ENCODE results near the gene IL15.
"Not testable (repeated sequence)": the region's sequence is repeated elsewhere in the genome, so short reads cannot be mapped to it uniquely, and the experiment has no call there.

IL15 gene

DNA sequence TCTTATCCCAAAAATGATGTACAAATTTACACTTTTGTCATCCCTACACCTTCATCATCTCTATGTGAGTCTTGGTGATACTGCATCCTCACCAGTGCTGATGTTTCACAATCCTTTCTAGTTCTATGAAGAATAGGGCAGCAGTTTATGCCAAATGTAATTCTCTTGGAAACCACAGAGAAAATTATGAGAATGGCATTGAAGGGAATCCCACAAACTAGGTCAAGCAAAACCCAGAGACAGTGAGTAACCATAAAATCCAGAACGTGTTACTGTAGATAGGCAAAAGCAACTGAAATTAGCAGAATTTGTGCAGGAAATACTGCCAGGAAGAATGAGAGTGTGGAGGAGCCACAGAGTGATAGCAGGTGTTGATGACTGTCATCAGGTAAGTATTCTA, 24.5 kb downstream of the IL15 start:
- Mint-ChIP-seq H3K4me1 (ENCODE audit: low read depth) (peaks cover 10% of the 10 kb centered on the region), H3K36me3 (ENCODE audit: low read depth) (no peaks in the 10 kb centered on the region), H3K4me3 (no peak overlapping the region), H3K27ac (no peak overlapping the region), H3K27me3 (ENCODE audit: low read depth) (peaks cover 3% of the 10 kb centered on the region), H3K9me3 (no peaks in the 10 kb centered on the region)

DNA sequence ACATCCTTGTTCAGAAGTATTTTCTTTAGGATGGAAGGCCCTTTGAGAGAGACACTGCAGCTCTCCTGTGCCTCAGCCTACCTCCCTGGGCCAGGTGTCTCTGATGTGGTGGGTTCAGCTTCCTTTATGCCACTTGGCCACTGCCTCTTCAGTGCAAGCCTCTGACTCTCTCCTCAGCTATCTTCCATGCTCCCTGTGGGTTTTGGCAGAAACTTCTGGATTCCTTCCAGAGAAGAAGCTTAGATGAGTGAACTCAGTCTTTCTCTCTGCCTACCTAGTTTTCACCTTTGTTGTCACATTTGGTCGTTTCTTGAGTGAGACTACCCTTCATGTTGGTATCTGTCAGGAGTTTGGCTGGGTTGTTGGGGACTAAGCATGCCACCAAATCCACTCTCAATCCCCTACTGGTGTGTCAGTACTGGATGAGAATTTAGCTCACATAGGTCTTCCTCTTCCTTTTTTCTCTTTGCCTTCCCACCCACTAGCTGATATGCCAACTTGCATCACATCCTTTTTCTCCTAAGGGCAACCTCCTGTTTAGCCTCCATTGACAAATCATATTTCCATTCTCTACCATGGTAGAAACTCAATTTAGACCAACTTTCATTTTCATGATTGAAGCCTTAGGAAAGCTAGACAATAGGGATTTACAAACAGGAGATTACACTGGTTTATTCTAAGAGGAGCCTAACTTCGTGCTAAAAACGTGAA, 32.0 kb downstream of the IL15 start:
- no peaks in the 10 kb centered on the region for H3K36me3 Mint-ChIP-seq (ENCODE audit: low read depth)
- H3K27me3 Mint-ChIP-seq (ENCODE audit: low read depth): peaks cover 2% of the 10 kb centered on the region
- H3K4me1 Mint-ChIP-seq (ENCODE audit: low read depth): no peaks in the 10 kb centered on the region
- H3K27ac Mint-ChIP-seq: no peak overlapping the region
- H3K4me3 Mint-ChIP-seq: no peak overlapping the region
- H3K9me3 Mint-ChIP-seq: no peaks in the 10 kb centered on the region

DNA sequence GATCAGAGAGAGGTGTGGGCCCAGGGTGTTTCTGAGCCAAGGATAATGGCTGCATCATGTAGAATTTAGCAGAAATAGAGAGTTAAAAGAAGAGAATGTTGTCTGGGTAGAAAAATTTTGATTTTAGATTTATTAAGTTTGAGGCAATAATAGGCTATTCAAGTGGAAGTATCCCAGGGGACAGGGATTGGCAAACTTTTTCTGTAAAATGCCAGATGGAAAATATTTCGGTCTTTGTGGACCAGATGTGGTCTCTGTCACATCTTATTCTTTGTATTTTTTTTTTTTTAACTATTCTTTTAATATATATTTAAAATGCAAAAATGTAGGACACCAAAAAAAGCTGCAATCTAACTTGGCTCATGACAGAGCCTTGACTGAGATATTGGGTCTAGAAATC, 33.1 kb downstream of the IL15 start:
- no peak overlapping the region for H3K27ac Mint-ChIP-seq
- no peaks in the 10 kb centered on the region for H3K9me3 Mint-ChIP-seq
- H3K27me3 Mint-ChIP-seq (ENCODE audit: low read depth): no peaks in the 10 kb centered on the region
- H3K4me3 Mint-ChIP-seq: no peak overlapping the region
- no peaks in the 10 kb centered on the region for H3K4me1 Mint-ChIP-seq (ENCODE audit: low read depth)
- no peaks in the 10 kb centered on the region for H3K36me3 Mint-ChIP-seq (ENCODE audit: low read depth)

DNA sequence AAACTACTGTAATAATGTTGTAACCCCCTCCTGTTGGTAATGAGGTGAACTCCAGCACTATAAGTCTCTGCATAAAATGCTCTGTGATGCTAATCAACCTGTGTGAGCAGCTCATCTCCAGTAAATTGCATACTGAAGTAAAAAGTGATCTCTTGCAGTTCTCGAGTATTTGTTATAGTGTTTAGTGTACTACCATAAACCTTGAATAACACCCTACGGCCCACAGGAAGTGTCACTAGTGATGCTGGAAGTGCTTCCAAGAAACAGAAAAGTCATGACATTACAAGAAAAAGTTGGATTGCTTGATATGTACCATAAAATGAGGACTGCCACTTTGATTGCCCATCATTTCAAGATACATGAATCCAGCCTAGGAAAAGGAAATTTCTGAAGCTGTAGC, 39.0 kb downstream of the IL15 start:
- Mint-ChIP-seq H3K4me3 (no peak overlapping the region), H3K36me3 (ENCODE audit: low read depth) (no peaks in the 10 kb centered on the region), H3K27me3 (ENCODE audit: low read depth) (no peaks in the 10 kb centered on the region), H3K4me1 (ENCODE audit: low read depth) (no peaks in the 10 kb centered on the region), H3K9me3 (no peaks in the 10 kb centered on the region), H3K27ac (no peak overlapping the region)

DNA sequence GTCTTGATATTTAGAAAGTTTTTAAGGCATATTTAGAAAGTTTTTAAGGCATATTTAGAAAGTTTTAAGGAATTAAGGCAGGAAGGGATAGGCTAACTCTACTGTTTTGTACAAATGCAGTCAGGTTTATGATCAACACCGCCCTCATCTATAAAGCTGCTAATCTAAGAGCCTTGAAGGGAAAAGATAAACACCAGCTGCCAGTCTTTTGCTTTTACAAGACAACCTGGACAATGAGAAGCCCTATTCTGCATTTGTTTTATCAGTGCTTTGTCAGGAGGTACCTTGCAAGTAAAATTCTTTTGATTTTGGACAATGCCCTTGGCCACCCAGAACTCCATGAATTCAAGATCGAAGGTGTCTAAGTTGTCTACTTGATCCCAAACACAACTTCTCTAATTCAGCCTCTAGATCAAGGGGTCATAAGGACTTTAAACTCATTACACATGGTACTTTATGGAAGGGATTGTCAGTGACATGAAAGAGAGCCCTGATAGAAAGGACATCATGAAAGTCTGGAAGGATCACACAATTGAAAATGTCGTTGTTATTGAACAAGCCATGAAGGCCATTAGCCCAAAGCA, 39.8 kb downstream of the IL15 start:
- H3K36me3 Mint-ChIP-seq (ENCODE audit: low read depth): no peaks in the 10 kb centered on the region
- no peaks in the 10 kb centered on the region for H3K4me1 Mint-ChIP-seq (ENCODE audit: low read depth)
- H3K27me3 Mint-ChIP-seq (ENCODE audit: low read depth): no peaks in the 10 kb centered on the region
- H3K27ac Mint-ChIP-seq: no peak overlapping the region
- H3K9me3 Mint-ChIP-seq: no peaks in the 10 kb centered on the region
- H3K4me3 Mint-ChIP-seq: no peak overlapping the region

DNA sequence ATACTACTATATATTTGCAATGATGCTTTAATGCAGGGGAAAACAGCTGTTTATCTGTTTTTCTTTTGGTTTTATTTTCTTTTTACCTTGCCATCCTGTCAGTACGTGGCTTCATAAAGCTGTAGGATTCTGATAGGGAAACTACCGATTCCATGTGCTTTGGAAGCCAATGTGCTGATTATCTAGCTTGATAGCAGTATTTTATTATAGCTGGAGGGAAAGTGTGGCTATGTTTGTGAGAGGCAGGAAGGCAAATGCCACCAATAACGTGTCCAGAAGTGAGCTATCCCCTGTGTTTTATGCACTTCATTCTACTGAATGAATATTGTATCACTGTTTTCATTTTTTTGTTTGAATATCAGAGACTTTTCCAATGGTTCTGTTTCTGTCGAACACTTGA, 43.7 kb downstream of the IL15 start:
- H3K4me3 Mint-ChIP-seq: no peak overlapping the region
- no peak overlapping the region for H3K27ac Mint-ChIP-seq
- H3K27me3 Mint-ChIP-seq (ENCODE audit: low read depth): no peaks in the 10 kb centered on the region
- H3K9me3 Mint-ChIP-seq: no peaks in the 10 kb centered on the region
- no peaks in the 10 kb centered on the region for H3K36me3 Mint-ChIP-seq (ENCODE audit: low read depth)
- no peaks in the 10 kb centered on the region for H3K4me1 Mint-ChIP-seq (ENCODE audit: low read depth)

DNA sequence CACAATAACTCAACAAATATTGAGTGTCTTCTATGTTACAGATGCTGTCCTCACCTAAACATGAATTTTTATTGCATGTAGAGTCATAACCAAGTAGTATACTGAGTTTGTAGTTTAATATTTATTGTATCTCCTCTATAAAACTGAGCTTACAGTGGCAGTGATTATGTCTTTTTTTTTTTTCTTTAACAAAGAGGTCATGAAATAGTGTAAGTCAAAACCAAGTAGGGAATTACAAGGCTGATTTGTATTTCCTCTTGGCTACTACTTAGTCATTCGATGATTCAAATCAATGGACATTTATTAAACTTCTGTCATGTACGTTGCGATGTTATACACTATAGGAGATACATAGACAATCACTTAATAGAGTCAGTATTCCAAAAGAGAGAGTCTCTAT, 48.4 kb downstream of the IL15 start:
- no peaks in the 10 kb centered on the region for H3K9me3 Mint-ChIP-seq
- no peaks in the 10 kb centered on the region for H3K36me3 Mint-ChIP-seq (ENCODE audit: low read depth)
- no peak overlapping the region for H3K4me3 Mint-ChIP-seq
- no peaks in the 10 kb centered on the region for H3K27me3 Mint-ChIP-seq (ENCODE audit: low read depth)
- no peak overlapping the region for H3K27ac Mint-ChIP-seq
- H3K4me1 Mint-ChIP-seq (ENCODE audit: low read depth): no peaks in the 10 kb centered on the region

DNA sequence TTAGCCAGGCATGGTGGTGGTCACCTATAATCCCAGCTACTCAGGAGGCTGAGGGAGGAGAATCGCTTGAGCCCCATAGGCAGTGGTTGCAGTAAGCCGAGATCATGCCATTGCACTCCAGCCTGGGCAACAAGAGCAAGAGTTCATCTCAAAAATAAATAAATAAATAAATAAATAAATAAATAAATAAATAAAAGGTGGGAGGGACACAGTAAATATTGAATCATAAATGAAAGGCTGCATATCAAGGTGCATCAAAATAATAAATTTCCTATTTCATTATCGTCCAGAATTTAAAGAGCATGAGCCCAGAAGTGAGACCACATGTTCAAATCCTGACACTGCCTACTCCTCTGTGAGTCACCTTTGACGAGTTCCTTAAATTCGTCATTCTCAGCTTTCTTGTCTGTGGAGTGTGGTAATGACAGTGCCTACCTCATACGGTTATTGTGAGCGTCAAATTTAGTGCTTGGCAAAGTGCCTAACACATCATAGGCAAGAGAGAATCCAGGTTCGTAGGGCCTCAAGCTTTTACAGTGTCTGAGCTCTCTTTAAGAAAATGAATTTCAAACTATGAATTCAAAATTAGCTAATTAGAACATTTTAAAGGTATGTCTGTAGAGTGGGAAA, 49.9 kb downstream of the IL15 start:
- H3K36me3 Mint-ChIP-seq (ENCODE audit: low read depth): no peaks in the 10 kb centered on the region
- no peaks in the 10 kb centered on the region for H3K9me3 Mint-ChIP-seq
- no peak overlapping the region for H3K27ac Mint-ChIP-seq
- H3K4me1 Mint-ChIP-seq (ENCODE audit: low read depth): no peaks in the 10 kb centered on the region
- no peaks in the 10 kb centered on the region for H3K27me3 Mint-ChIP-seq (ENCODE audit: low read depth)
- H3K4me3 Mint-ChIP-seq: no peak overlapping the region

DNA sequence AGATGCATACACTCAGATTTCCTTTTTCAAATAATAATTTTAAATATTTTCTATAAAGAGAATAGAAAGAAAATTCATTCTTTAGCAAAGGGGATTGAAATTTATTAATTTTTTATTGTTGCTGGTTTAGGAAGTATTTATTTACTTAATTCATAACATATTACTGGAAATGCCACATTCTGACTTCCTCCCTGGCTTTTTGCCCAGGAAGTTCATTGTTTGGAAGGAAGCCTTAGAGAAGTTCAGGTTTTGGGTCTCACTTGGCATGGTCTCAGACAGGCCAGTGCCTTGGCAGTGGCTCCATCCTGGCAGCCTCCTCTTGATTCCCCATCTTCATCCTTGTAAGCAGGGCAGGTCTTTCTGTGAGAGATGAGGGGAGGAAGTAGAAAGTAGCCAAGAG, 50.5 kb downstream of the IL15 start:
- H3K4me1 Mint-ChIP-seq (ENCODE audit: low read depth): no peaks in the 10 kb centered on the region

DNA sequence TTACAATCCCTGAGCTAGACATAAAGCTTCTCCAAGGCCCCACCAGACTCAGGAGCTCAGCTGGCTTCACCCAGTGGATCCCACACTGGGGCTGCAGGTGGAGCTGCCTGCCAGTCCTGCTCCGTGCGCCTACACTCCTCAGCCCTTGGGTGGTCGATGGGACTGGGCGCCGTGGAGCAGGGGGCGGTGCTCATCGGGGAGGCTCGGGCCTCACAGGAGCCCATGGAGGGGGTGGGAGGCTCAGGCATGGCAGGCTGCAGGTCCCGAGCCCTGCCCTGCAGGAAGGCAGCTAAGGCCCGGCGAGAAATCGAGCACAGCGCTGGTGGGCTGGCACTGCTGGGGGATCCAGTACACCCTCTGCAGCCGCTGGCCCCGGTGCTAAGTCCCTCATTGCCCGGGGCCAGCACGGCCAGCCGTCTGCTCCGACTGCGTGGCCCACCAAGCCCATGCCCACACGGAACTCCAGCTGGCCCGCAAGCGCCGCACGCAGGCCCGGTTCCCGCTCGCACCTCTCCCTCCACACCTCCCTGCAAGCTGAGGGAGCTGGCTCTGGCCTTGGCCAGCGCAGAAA, 53.4 kb downstream of the IL15 start:
- H3K9me3 Mint-ChIP-seq; H3K36me3 Mint-ChIP-seq (ENCODE audit: low read depth); H3K27me3 Mint-ChIP-seq (ENCODE audit: low read depth); H3K4me1 Mint-ChIP-seq (ENCODE audit: low read depth); H3K27ac Mint-ChIP-seq; H3K4me3 Mint-ChIP-seq: not testable (repeated sequence)

More for the DNA sequence above, 50.5 kb downstream of the IL15 start:
- no peak overlapping the region for H3K4me3 Mint-ChIP-seq
- no peaks in the 10 kb centered on the region for H3K36me3 Mint-ChIP-seq (ENCODE audit: low read depth)
- H3K9me3 Mint-ChIP-seq: no peaks in the 10 kb centered on the region
- no peaks in the 10 kb centered on the region for H3K27me3 Mint-ChIP-seq (ENCODE audit: low read depth)
- no peak overlapping the region for H3K27ac Mint-ChIP-seq

DNA sequence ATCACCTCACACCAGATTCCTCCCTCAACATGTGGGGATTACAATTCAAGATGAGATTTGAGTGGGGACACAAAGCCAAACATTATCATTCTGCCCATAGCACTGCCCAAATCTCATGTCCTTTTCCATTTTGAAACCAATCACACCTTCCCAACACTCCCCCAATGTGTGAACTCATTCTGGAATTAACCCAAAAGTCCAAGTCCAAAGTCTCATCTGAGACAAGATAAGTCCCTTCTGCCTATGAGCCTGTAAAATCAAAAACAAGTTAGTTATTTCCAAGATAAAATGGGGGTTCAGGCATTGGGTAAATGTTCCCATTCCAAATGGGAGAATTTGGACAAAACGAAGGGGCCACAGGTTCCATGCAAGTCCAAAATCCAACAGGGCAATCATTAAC, 54.9 kb downstream of the IL15 start:
- H3K36me3 Mint-ChIP-seq (ENCODE audit: low read depth); H3K9me3 Mint-ChIP-seq; H3K4me3 Mint-ChIP-seq; H3K4me1 Mint-ChIP-seq (ENCODE audit: low read depth); H3K27ac Mint-ChIP-seq; H3K27me3 Mint-ChIP-seq (ENCODE audit: low read depth): not testable (repeated sequence)

DNA sequence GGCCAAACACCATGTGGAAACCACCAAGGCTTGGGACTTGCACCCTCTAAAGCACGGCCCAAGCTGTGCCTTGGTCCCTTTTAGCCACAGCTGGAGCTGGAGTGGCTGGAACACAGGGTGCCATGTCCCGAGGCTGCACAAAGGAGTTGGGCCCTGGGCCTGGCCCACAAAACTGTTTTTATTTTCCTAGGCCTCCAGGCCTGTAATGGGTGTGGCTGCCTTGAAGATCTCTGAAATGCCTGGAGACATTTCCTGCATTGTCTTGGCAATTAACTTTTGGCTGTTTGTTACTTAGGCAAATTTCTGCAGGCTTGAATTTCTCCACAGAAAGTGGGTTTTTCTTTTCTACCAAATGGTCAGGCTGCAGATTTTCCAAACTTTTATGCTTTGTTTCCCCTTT, 55.7 kb downstream of the IL15 start:
- Mint-ChIP-seq H3K9me3 (no peaks in the 10 kb centered on the region), H3K36me3 (ENCODE audit: low read depth) (no peaks in the 10 kb centered on the region), H3K4me1 (ENCODE audit: low read depth) (no peaks in the 10 kb centered on the region), H3K27ac (no peak overlapping the region), H3K4me3 (no peak overlapping the region), H3K27me3 (ENCODE audit: low read depth) (no peaks in the 10 kb centered on the region)

DNA sequence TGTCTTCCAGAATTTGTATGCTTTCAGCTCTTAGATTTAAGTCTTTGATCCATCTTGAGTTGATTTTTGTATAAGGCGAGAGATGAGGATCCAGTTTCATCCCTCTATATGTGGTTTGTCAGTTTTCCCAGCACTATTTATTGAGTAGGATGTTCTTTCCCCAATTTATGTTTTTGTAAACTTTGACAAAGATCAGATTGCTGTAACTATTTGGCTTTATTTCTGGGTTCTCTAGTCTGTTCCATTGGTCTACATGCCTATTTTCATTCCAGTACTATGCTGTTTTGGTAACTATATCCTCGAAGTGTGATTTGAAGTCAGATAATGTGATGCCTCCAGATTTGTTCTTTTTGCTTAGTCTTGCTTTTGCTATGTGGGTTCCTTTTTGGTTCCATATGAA, 60.7 kb downstream of the IL15 start:
- Mint-ChIP-seq H3K4me3 (no peak overlapping the region), H3K4me1 (ENCODE audit: low read depth) (no peaks in the 10 kb centered on the region), H3K27me3 (ENCODE audit: low read depth) (peaks cover 4% of the 10 kb centered on the region), H3K36me3 (ENCODE audit: low read depth) (no peaks in the 10 kb centered on the region), H3K9me3 (no peaks in the 10 kb centered on the region), H3K27ac (no peak overlapping the region)

DNA sequence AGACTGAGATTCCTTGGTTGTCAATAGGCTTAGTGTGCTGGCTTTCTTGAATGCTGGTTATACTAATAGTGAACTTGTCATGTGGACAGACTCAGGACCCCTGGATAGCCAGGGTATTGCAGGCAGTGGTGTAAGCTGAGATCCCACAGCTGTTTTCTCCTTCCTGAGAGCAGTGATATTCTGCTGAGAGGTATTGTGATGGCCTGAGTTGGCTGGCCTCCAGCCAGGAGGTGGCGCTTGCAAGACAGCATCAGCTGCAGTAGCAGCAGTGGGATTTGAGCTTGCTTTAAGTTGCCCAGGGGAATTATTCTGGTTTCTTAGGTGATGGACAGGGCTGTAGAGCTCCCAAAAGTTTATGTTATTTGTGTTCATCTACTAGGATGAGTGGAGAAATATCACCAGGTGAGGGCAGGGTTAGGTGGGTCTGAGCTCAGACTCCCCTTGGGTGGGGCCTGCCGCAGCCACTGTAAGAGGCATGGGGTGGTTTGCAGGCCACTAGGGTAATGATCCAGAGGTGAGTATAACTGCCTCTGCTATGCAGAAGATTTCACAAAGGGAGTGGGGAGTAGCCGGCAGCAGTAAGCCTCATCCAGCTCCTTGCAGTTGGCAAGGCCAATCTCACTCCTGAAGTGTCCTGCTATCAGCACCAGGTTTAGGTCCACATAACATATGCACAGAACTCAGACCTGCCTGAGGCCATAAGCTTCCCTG, 66.2 kb downstream of the IL15 start:
- Mint-ChIP-seq H3K9me3 (no peaks in the 10 kb centered on the region), H3K27ac (no peak overlapping the region), H3K4me3 (no peak overlapping the region), H3K27me3 (ENCODE audit: low read depth) (peaks cover 4% of the 10 kb centered on the region), H3K36me3 (ENCODE audit: low read depth) (no peaks in the 10 kb centered on the region), H3K4me1 (ENCODE audit: low read depth) (peaks cover 4% of the 10 kb centered on the region)

DNA sequence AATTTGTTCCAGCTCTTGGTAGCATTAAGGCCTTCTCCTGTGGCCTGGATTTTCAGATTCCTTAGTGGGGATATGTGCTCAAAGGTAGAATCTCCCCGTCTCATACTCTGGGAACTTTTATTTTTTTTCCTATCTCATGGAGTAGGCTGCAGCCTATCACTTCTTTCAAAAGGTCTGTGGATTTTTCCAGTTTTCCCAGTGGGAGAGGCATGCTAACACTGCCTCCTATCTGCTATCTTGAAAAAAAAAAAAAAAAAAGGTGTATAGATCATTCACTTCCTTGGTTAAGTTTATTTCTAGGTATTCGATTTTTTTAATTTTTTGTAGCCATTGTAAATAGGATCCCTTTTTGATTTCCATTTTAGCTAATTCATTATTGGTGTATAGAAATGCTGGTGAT, 67.1 kb downstream of the IL15 start:
- peaks cover 4% of the 10 kb centered on the region for H3K27me3 Mint-ChIP-seq (ENCODE audit: low read depth)
- no peak overlapping the region for H3K27ac Mint-ChIP-seq
- no peaks in the 10 kb centered on the region for H3K36me3 Mint-ChIP-seq (ENCODE audit: low read depth)
- peaks cover 4% of the 10 kb centered on the region for H3K4me1 Mint-ChIP-seq (ENCODE audit: low read depth)
- no peaks in the 10 kb centered on the region for H3K9me3 Mint-ChIP-seq
- H3K4me3 Mint-ChIP-seq: no peak overlapping the region

Data from T-helper 1 cell treated with Interleukin-12 subunit alpha and Interleukin-12 subunit beta and Interleukin-4 antibody, amounts not matched to agents 30 μg/mL and 1 μg/mL, for 36 hours (primary cell).